ENCODE results near the gene SLC29A2.
A peak's percentile ranks its signal among the peaks of the same experiment; 100 is the strongest.

SLC29A2 gene

DNA sequence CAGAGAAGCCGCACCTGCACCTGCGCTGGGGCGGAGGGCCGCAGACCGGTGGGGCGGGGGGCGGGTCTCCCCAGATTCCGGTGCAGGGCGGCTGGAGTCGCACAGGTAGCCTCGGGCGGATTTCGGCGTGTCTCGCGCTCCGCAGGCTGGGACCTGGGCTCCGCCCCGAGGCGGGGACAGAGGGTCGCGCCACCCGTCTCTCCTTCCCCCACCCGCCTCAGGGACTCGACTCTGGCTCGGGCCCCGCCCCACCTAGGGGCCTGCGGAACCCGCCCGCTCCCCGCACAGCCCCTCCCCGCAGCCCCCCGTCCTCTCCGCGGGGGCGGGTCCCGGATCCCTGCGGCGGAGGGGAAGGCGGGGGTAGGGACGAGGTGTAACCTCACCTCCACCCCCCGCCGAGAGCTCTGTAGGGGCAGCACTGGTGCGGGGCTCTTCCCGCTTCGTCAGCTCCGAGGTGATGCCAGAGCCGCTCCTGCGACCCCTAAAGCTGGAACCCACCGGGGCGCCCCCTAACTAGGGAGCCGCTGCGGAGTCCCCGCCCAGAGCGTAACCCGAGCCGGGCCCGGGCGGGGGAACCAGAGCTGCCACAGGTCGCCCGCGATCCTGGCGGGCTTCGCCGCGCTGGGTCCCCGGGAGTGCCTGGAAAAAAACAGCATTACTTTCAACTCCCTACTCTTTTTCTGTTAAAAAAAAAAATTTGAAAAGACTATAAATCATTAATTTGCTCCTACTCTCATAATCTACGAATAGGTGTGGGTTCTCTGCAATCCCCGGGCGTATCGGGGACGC lies at the start of gene SLC29A2 (continued):
- TF ChIP-seq, protein P1, sequence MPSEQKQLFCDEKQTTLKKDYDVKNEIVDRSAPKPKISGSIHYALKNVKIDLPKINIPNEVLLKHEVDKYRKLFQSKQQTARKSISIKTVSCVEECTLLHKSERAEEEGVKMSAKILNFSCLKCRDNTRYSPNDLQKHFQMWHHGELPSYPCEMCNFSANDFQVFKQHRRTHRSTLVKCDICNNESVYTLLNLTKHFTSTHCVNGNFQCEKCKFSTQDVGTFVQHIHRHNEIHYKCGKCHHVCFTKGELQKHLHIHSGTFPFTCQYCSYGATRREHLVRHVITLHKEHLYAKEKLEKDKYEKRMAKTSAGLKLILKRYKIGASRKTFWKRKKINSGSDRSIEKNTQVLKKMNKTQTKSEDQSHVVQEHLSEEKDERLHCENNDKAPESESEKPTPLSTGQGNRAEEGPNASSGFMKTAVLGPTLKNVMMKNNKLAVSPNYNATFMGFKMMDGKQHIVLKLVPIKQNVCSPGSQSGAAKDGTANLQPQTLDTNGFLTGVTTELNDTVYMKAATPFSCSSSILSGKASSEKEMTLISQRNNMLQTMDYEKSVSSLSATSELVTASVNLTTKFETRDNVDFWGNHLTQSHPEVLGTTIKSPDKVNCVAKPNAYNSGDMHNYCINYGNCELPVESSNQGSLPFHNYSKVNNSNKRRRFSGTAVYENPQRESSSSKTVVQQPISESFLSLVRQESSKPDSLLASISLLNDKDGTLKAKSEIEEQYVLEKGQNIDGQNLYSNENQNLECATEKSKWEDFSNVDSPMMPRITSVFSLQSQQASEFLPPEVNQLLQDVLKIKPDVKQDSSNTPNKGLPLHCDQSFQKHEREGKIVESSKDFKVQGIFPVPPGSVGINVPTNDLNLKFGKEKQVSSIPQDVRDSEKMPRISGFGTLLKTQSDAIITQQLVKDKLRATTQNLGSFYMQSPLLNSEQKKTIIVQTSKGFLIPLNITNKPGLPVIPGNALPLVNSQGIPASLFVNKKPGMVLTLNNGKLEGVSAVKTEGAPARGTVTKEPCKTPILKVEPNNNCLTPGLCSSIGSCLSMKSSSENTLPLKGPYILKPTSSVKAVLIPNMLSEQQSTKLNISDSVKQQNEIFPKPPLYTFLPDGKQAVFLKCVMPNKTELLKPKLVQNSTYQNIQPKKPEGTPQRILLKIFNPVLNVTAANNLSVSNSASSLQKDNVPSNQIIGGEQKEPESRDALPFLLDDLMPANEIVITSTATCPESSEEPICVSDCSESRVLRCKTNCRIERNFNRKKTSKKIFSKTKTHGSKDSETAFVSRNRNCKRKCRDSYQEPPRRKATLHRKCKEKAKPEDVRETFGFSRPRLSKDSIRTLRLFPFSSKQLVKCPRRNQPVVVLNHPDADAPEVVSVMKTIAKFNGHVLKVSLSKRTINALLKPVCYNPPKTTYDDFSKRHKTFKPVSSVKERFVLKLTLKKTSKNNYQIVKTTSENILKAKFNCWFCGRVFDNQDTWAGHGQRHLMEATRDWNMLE (tag by site-specific recombination; conservative IDR thresholded peaks at IDR 0.05; ENCODE audit: low read depth), result no peak
- TF ChIP-seq ZBTB21 (tag by site-specific recombination; IDR thresholded peaks at IDR 0.05) (no peak), ZBTB17 (tag by site-specific recombination; IDR thresholded peaks at IDR 0.05) (peak; percentile 28; the same call in 1 of the 2 replicates), KLF9 (tag by site-specific recombination; IDR thresholded peaks at IDR 0.05; ENCODE audit: low read depth) (peak; percentile 86), ZIC2 (tag by site-specific recombination; IDR thresholded peaks at IDR 0.05) (peak; percentile 93), ZNF112 (tag by site-specific recombination; IDR thresholded peaks at IDR 0.05) (no peak), ZBTB1 (tag by site-specific recombination; IDR thresholded peaks at IDR 0.05) (peak; percentile 88), ZNF221 (tag by site-specific recombination; IDR thresholded peaks at IDR 0.05; ENCODE audit: borderline replicate concordance) (no peak), ZNF354C (tag by site-specific recombination; IDR thresholded peaks at IDR 0.05; ENCODE audit: borderline replicate concordance, low read depth) (no peak), SP2 (tag by site-specific recombination; IDR thresholded peaks at IDR 0.05) (peak; percentile 75), ZNF132 (tag by site-specific recombination; IDR thresholded peaks at IDR 0.05; ENCODE audit: borderline replicate concordance) (no peak), PRDM1 (tag by site-specific recombination; IDR thresholded peaks at IDR 0.05) (no peak), SCRT1 (tag by site-specific recombination; IDR thresholded peaks at IDR 0.05; ENCODE audit: borderline replicate concordance) (peak; percentile 60), ZNF624 (tag by site-specific recombination; IDR thresholded peaks at IDR 0.05) (no peak), SP3 (tag by site-specific recombination; IDR thresholded peaks at IDR 0.05) (peak; percentile 80), ZNF48 (tag by site-specific recombination; IDR thresholded peaks at IDR 0.05) (no peak), ZNF10 (tag by site-specific recombination; IDR thresholded peaks at IDR 0.05) (peak; percentile 84), ZNF837 (tag by site-specific recombination; IDR thresholded peaks at IDR 0.05) (no peak), ZNF175 (tag by site-specific recombination; IDR thresholded peaks at IDR 0.05) (no peak), ZNF610 (tag by site-specific recombination; IDR thresholded peaks at IDR 0.05; ENCODE audit: borderline replicate concordance) (peak; percentile 39; the same call in 1 of the 2 replicates), BCL11A (tag by site-specific recombination; IDR thresholded peaks at IDR 0.05; ENCODE audit: low read depth) (no peak), ZNF138 (tag by site-specific recombination; IDR thresholded peaks at IDR 0.05; ENCODE audit: borderline replicate concordance) (no peak)
- TF ChIP-seq, protein P2, sequence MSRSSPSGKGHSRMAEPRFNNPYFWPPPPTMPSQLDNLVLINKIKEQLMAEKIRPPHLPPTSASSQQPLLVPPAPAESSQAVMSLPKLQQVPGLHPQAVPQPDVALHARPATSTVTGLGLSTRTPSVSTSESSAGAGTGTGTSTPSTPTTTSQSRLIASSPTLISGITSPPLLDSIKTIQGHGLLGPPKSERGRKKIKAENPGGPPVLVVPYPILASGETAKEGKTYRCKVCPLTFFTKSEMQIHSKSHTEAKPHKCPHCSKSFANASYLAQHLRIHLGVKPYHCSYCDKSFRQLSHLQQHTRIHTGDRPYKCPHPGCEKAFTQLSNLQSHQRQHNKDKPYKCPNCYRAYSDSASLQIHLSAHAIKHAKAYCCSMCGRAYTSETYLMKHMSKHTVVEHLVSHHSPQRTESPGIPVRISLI (tag by site-specific recombination; IDR thresholded peaks at IDR 0.05), result peak; percentile 95
- TF ChIP-seq, protein P3, sequence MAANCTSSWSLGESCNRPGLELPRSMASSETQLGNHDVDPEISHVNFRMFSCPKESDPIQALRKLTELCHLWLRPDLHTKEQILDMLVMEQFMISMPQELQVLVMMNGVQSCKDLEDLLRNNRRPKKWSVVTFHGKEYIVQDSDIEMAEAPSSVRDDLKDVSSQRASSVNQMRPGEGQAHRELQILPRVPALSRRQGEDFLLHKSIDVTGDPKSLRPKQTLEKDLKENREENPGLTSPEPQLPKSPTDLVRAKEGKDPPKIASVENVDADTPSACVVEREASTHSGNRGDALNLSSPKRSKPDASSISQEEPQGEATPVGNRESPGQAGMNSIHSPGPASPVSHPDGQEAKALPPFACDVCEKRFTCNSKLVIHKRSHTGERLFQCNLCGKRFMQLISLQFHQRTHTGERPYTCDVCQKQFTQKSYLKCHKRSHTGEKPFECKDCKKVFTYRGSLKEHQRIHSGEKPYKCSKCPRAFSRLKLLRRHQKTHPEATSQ (tag by site-specific recombination; IDR thresholded peaks at IDR 0.05), result no peak
- TF ChIP-seq, protein P4, sequence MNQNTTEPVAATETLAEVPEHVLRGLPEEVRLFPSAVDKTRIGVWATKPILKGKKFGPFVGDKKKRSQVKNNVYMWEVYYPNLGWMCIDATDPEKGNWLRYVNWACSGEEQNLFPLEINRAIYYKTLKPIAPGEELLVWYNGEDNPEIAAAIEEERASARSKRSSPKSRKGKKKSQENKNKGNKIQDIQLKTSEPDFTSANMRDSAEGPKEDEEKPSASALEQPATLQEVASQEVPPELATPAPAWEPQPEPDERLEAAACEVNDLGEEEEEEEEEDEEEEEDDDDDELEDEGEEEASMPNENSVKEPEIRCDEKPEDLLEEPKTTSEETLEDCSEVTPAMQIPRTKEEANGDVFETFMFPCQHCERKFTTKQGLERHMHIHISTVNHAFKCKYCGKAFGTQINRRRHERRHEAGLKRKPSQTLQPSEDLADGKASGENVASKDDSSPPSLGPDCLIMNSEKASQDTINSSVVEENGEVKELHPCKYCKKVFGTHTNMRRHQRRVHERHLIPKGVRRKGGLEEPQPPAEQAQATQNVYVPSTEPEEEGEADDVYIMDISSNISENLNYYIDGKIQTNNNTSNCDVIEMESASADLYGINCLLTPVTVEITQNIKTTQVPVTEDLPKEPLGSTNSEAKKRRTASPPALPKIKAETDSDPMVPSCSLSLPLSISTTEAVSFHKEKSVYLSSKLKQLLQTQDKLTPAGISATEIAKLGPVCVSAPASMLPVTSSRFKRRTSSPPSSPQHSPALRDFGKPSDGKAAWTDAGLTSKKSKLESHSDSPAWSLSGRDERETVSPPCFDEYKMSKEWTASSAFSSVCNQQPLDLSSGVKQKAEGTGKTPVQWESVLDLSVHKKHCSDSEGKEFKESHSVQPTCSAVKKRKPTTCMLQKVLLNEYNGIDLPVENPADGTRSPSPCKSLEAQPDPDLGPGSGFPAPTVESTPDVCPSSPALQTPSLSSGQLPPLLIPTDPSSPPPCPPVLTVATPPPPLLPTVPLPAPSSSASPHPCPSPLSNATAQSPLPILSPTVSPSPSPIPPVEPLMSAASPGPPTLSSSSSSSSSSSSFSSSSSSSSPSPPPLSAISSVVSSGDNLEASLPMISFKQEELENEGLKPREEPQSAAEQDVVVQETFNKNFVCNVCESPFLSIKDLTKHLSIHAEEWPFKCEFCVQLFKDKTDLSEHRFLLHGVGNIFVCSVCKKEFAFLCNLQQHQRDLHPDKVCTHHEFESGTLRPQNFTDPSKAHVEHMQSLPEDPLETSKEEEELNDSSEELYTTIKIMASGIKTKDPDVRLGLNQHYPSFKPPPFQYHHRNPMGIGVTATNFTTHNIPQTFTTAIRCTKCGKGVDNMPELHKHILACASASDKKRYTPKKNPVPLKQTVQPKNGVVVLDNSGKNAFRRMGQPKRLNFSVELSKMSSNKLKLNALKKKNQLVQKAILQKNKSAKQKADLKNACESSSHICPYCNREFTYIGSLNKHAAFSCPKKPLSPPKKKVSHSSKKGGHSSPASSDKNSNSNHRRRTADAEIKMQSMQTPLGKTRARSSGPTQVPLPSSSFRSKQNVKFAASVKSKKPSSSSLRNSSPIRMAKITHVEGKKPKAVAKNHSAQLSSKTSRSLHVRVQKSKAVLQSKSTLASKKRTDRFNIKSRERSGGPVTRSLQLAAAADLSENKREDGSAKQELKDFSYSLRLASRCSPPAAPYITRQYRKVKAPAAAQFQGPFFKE (tag by site-specific recombination; IDR thresholded peaks at IDR 0.05; ENCODE audit: borderline replicate concordance), result no peak

All from HEK293 (cell line).